ENCODE data around the gene PPT1.

The PPT1 gene

DNA sequence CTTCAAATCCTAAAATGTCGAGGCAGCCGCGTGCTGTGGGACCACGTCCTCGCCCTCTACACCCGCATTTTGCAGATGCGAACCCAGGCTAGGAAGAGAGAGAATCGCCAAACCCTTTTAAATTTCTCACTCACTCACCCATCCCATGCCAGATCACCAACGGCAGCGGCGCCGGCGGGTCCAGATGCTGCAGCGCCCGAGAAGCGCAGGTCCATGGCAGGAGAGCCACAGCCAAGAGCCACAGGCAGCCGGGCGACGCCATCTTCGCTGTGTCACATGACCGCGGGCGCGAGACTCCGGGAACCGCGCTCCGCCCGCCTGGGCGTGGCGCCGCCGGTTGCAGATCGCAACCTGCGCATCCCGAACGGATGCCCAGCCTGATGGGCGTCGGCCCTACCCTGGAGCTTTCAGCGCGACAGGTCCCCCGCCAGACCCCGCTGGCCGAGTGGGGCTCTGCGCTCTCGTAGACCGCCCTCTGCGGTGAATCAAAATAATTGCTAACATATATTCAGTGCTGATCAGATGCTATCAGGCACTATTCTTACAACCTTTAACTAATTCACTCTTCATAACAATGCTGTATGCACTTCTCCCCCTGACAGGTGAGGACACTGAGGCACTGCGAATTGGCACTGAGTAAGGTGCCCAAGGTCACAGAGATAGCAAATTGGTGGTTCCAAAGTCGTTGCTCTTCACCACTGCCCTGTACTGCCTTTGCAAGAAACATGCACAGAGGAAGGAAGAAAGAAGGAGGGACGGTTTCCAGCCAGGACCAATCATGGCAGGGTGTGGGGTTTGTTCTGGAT is at the start of gene PPT1:
TSS of gene PPT1 (minus strand) at position 276 of the 806 bp plus-strand sequence. CDS start at position 262, 14 bp downstream.
- Histone ChIP-seq H3K9me3 (ENCODE audit: control insufficient read depth, insufficient read depth, low read length) (no peaks in the 10 kb centered on the region), H3K27me3 (ENCODE audit: control insufficient read depth, insufficient read depth, low read length) (no peaks in the 10 kb centered on the region), H3K4me3 (ENCODE audit: low read length) (peak within 1 kb of the TSS; percentile 97), H3K4me1 (ENCODE audit: control insufficient read depth, insufficient read depth, low read length) (peaks cover 3% of the 10 kb centered on the region; the same call in 1 of the 2 replicates), H3K27ac (ENCODE audit: low read length) (no peak within 1 kb of the TSS), H3K36me3 (ENCODE audit: control insufficient read depth, insufficient read depth, low read length) (no peaks in the 10 kb centered on the region)
- no CpG with 5 or more reads among the region's 51 CpGs for WGBS (ENCODE audit: insufficient coverage, insufficient read length)
- peak; percentile 63 for DNase-seq (ENCODE audit: low read depth, low spot score)

DNA sequence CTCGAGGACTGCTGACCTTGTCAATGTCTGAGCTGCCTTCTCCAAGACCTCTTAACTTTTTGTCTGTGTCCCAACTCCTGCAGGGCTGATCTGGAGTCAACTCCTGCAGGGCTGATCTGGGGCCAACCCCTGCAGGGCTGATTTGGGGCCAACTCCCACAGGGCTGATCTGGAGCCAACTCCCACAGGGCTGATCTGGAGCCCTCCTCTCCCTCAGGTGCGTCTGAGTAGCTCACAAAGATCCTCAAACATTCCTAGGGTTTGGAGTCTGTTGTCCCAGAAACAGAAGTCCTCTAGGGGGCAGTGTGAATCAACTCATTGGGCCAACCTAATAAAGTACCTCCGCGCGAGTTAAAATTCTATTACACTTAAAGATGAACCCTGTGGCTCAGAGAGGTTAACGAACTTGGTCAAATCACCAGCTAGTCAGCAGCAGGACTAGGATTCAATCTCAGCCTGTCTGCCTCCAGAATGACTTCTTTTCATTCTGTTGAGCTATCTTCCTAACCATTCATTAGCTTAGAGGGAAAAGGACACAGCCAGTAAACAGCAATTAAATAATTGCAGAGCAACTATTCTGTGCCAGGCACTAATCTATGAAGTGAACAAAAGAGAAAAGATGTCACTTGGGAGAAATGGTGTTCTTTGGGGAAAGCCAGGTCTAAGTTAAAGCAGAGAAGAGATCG is 47.0 kb upstream of the PPT1 start:
- Histone ChIP-seq H3K9me3 (ENCODE audit: control insufficient read depth, insufficient read depth, low read length) (no peaks in the 10 kb centered on the region), H3K36me3 (ENCODE audit: control insufficient read depth, insufficient read depth, low read length) (no peaks in the 10 kb centered on the region), H3K4me3 (ENCODE audit: low read length) (no peak overlapping the region), H3K27me3 (ENCODE audit: control insufficient read depth, insufficient read depth, low read length) (no peaks in the 10 kb centered on the region), H3K4me1 (ENCODE audit: control insufficient read depth, insufficient read depth, low read length) (no peaks in the 10 kb centered on the region), H3K27ac (ENCODE audit: low read length) (no peak overlapping the region)
- WGBS (ENCODE audit: insufficient coverage, insufficient read length) = no CpG with 5 or more reads among the region's 7 CpGs
- DNase-seq (ENCODE audit: low read depth, low spot score) = peak; percentile 75

- no CpG with 5 or more reads among the region's 2 CpGs for WGBS (ENCODE audit: insufficient coverage, insufficient read length)
- no peak overlapping the region for H3K27ac ChIP-seq (ENCODE audit: low read length)
- no peaks in the 10 kb centered on the region for H3K9me3 ChIP-seq (ENCODE audit: control insufficient read depth, insufficient read depth, low read length)
- H3K27me3 ChIP-seq (ENCODE audit: control insufficient read depth, insufficient read depth, low read length) = no peaks in the 10 kb centered on the region
- no peaks in the 10 kb centered on the region for H3K4me1 ChIP-seq (ENCODE audit: control insufficient read depth, insufficient read depth, low read length)
- no peak overlapping the region for H3K4me3 ChIP-seq (ENCODE audit: low read length)
- no peaks in the 10 kb centered on the region for H3K36me3 ChIP-seq (ENCODE audit: control insufficient read depth, insufficient read depth, low read length)
- no peak for DNase-seq (ENCODE audit: low read depth, low spot score)
Measured at GRCh38 chr1:40141878-40142535, 45.0 kb upstream of the PPT1 start.

- H3K27me3 ChIP-seq (ENCODE audit: control insufficient read depth, insufficient read depth, low read length) = no peaks in the 10 kb centered on the region
- H3K4me3 ChIP-seq (ENCODE audit: low read length) = no peak overlapping the region
- H3K27ac ChIP-seq (ENCODE audit: low read length) = no peak overlapping the region
- no peaks in the 10 kb centered on the region for H3K9me3 ChIP-seq (ENCODE audit: control insufficient read depth, insufficient read depth, low read length)
- DNase-seq (ENCODE audit: low read depth, low spot score) = no peak
- H3K4me1 ChIP-seq (ENCODE audit: control insufficient read depth, insufficient read depth, low read length) = no peaks in the 10 kb centered on the region
- no CpG with 5 or more reads among the region's 7 CpGs for WGBS (ENCODE audit: insufficient coverage, insufficient read length)
- no peaks in the 10 kb centered on the region for H3K36me3 ChIP-seq (ENCODE audit: control insufficient read depth, insufficient read depth, low read length)
Measured at GRCh38 chr1:40140211-40140973, 43.3 kb upstream of the PPT1 start.

GRCh38 chr1:40133839-40134238 is 36.8 kb upstream of the PPT1 start:
- DNase-seq (ENCODE audit: low read depth, low spot score) = no peak
- no peak overlapping the region for H3K27ac ChIP-seq (ENCODE audit: low read length)
- 100% methylated on average over 1 of the region's 2 CpGs for WGBS (ENCODE audit: insufficient coverage, insufficient read length)
- H3K9me3 ChIP-seq (ENCODE audit: control insufficient read depth, insufficient read depth, low read length) = no peaks in the 10 kb centered on the region
- no peaks in the 10 kb centered on the region; the same call in 1 of the 2 replicates for H3K4me1 ChIP-seq (ENCODE audit: control insufficient read depth, insufficient read depth, low read length)
- H3K27me3 ChIP-seq (ENCODE audit: control insufficient read depth, insufficient read depth, low read length) = no peaks in the 10 kb centered on the region
- H3K4me3 ChIP-seq (ENCODE audit: low read length) = no peak overlapping the region
- H3K36me3 ChIP-seq (ENCODE audit: control insufficient read depth, insufficient read depth, low read length) = no peaks in the 10 kb centered on the region

DNA sequence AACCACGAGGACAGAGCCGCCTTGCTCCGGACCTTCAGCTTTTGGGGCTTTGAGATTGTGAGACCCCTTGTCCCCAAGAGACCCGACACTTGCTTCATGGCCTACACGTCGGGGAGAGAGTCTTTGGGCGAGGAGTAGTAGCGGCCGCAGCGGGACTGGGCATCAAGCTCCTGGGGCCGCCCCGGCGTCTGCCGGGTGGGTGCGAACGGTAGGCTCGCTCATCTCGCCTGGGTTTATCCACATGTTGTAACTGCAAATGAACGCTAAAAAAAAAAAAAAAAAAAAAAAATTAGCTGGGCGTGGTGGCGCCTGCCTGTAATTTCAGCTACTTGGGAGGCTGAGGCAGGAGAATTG is 36.2 kb upstream of the PPT1 start:
- no peaks in the 10 kb centered on the region for H3K9me3 ChIP-seq (ENCODE audit: control insufficient read depth, insufficient read depth, low read length)
- H3K4me1 ChIP-seq (ENCODE audit: control insufficient read depth, insufficient read depth, low read length) = no peaks in the 10 kb centered on the region; the same call in 1 of the 2 replicates
- DNase-seq (ENCODE audit: low read depth, low spot score) = no peak
- no peak overlapping the region for H3K27ac ChIP-seq (ENCODE audit: low read length)
- no peak overlapping the region for H3K4me3 ChIP-seq (ENCODE audit: low read length)
- H3K27me3 ChIP-seq (ENCODE audit: control insufficient read depth, insufficient read depth, low read length) = no peaks in the 10 kb centered on the region
- WGBS (ENCODE audit: insufficient coverage, insufficient read length) = no CpG with 5 or more reads among the region's 21 CpGs
- no peaks in the 10 kb centered on the region for H3K36me3 ChIP-seq (ENCODE audit: control insufficient read depth, insufficient read depth, low read length)

GRCh38 chr1:40132383-40133311 is 35.6 kb upstream of the PPT1 start:
- Histone ChIP-seq H3K4me3 (ENCODE audit: low read length) (no peak overlapping the region), H3K4me1 (ENCODE audit: control insufficient read depth, insufficient read depth, low read length) (no peaks in the 10 kb centered on the region; the same call in 1 of the 2 replicates), H3K9me3 (ENCODE audit: control insufficient read depth, insufficient read depth, low read length) (no peaks in the 10 kb centered on the region), H3K27ac (ENCODE audit: low read length) (no peak overlapping the region), H3K36me3 (ENCODE audit: control insufficient read depth, insufficient read depth, low read length) (no peaks in the 10 kb centered on the region), H3K27me3 (ENCODE audit: control insufficient read depth, insufficient read depth, low read length) (no peaks in the 10 kb centered on the region)
- DNase-seq (ENCODE audit: low read depth, low spot score) = no peak
- 100% methylated on average over 2 of the region's 44 CpGs for WGBS (ENCODE audit: insufficient coverage, insufficient read length)

GRCh38 chr1:40130892-40131291 is 33.8 kb upstream of the PPT1 start:
- Histone ChIP-seq H3K36me3 (ENCODE audit: control insufficient read depth, insufficient read depth, low read length) (no peaks in the 10 kb centered on the region), H3K4me1 (ENCODE audit: control insufficient read depth, insufficient read depth, low read length) (no peaks in the 10 kb centered on the region; the same call in 1 of the 2 replicates), H3K9me3 (ENCODE audit: control insufficient read depth, insufficient read depth, low read length) (no peaks in the 10 kb centered on the region), H3K27me3 (ENCODE audit: control insufficient read depth, insufficient read depth, low read length) (no peaks in the 10 kb centered on the region), H3K27ac (ENCODE audit: low read length) (no peak overlapping the region), H3K4me3 (ENCODE audit: low read length) (no peak overlapping the region)
- no peak for DNase-seq (ENCODE audit: low read depth, low spot score)
- WGBS (ENCODE audit: insufficient coverage, insufficient read length) = no CpG with 5 or more reads among the region's 2 CpGs

DNA sequence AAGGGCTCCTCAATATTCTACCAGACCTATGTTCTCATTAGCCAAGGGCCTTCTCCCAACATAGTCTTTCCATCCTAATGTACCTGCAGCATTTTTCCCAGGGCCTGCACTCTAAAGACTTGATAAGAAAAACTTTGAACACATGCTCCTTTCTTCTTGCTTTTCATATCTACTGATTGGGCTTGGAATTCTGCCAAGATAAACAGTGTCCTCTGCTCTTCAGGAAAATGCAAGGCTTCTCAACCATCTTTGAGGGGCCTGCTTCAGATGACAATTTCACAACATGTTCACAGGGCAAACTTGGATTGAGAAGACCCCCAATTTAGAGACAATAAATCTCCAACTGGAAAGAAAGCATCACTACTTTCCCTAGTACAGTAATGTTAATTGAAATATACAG is 25.8 kb upstream of the PPT1 start:
- H3K36me3 ChIP-seq (ENCODE audit: control insufficient read depth, insufficient read depth, low read length) = no peaks in the 10 kb centered on the region
- no peak overlapping the region for H3K27ac ChIP-seq (ENCODE audit: low read length)
- H3K9me3 ChIP-seq (ENCODE audit: control insufficient read depth, insufficient read depth, low read length) = no peaks in the 10 kb centered on the region; the same call in 1 of the 2 replicates
- no peaks in the 10 kb centered on the region for H3K27me3 ChIP-seq (ENCODE audit: control insufficient read depth, insufficient read depth, low read length)
- DNase-seq (ENCODE audit: low read depth, low spot score) = no peak
- no peak overlapping the region for H3K4me3 ChIP-seq (ENCODE audit: low read length)
- H3K4me1 ChIP-seq (ENCODE audit: control insufficient read depth, insufficient read depth, low read length) = no peaks in the 10 kb centered on the region; the same call in 1 of the 2 replicates

Measured in iPS DF 6.9 (cell line).